Adrenal gland (tissue), 5 donors: ENCODE data around the gene DCC.

ENCODE experiments used
- CTCF ChIP-seq, 6 experiments: fragments of 450-650 bp in 4 of 6; fragments of 200-600 bp in 2 of 6; sonication (generic) in 1 of 6; IDR thresholded peaks; 1 replicate in 5 of 6; 2 replicates in 1 of 6; pipeline versions ENCODE4 v1.5.1 to v1.8.0; 2016 to 2021; ENCODE audit warnings: antibody characterized with exemption in 6 of 6, mild to moderate bottlenecking in 2 of 6, moderate library complexity in 1 of 6
- POLR2A ChIP-seq, 2 donors: fragments of 450-650 bp; IDR thresholded peaks; one replicate each; pipeline ENCODE4 v1.6.1; 2017; ENCODE audit warnings: antibody characterized with exemption in 2 of 2, mild to moderate bottlenecking in 2 of 2, moderate library complexity in 1 of 2
- donor health status: DM: no; HTN: no; CAD: no.

DNA sequence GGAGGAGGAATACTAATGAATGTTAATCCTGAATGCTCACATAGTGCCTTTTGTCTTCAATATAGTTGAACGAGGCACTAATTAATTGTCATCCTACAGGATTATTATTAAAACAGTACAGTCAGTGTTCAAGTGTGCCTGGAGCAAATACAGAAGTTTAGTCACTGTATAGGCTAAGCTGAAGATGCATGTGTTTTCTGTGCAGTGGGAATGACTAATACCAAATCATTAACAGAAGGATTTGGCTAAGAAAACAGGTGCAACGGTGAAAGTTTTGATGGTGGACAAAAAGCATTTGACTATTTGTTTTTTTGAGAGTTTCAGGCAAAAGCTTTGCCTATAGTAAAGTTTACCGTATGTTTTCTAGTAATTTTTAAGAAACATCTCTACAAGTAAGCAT is 62.8 kb downstream of the DCC start:
- TF ChIP-seq POLR2A (IDR thresholded peaks at IDR 0.05): no peak
- no peak for TF ChIP-seq CTCF (IDR thresholded peaks at IDR 0.05)
